Glutamatergic neuron (in vitro differentiated cells): ENCODE results near the gene PSTPIP2. TPM values are rescaled to one million over a fixed set of nuclear protein-coding genes. Genes with fewer than 3 reads are reported as not detected.
"Not testable (repeated sequence)": the region's sequence is repeated elsewhere in the genome, so short reads cannot be mapped to it uniquely, and the experiment has no call there.

Experiments used
- DNase-seq: peaks from one replicate; pipeline ENCODE4 v3.0.0; 2022
- H3K27ac Mint-ChIP-seq: one replicate; pipeline ENCODE4 v1.8.0; 2020; ENCODE audit warnings: mild to moderate bottlenecking, mixed read lengths, inconsistent platforms; ENCODE audit not compliant: unreplicated experiment
- H3K27me3 Mint-ChIP-seq: one replicate; pipeline ENCODE4 v1.8.0; 2020; ENCODE audit warnings: mild to moderate bottlenecking, moderate library complexity, mixed read lengths, inconsistent platforms; ENCODE audit not compliant: unreplicated experiment
- H3K36me3 Mint-ChIP-seq: one replicate; pipeline ENCODE4 v1.8.0; 2020; ENCODE audit warnings: mild to moderate bottlenecking, mixed read lengths, inconsistent platforms; ENCODE audit not compliant: unreplicated experiment
- H3K4me1 Mint-ChIP-seq: one replicate; pipeline ENCODE4 v1.8.0; 2020; ENCODE audit warnings: mild to moderate bottlenecking, low read depth, mixed read lengths, inconsistent platforms; ENCODE audit not compliant: unreplicated experiment
- H3K4me3 Mint-ChIP-seq: one replicate; pipeline ENCODE4 v1.8.0; 2020; ENCODE audit warnings: mild to moderate bottlenecking, mixed read lengths, inconsistent platforms; ENCODE audit not compliant: unreplicated experiment
- H3K9me3 Mint-ChIP-seq: one replicate; pipeline ENCODE4 v1.8.0; 2020; ENCODE audit warnings: mild to moderate bottlenecking, moderate library complexity, mixed read lengths, inconsistent platforms; ENCODE audit not compliant: unreplicated experiment
- CTCF ChIP-seq: fragments of 200-600 bp; sonication (generic); IDR thresholded peaks from one replicate; pipeline ENCODE4 v1.5.0; 2021; ENCODE audit not compliant: partially characterized antibody, unreplicated experiment
- total RNA-seq: library from RNA; stranded (reverse); fragmentation: NEBNext Ultra II Directional; extraction: Animal tissue kit (Norgen Biotek cat#: 25700); gene quantifications from one replicate; pipeline ENCODE4 v1.2.1, GENCODE V29; 2021; ENCODE audit not compliant: unreplicated experiment

Gene PSTPIP2
- total RNA-seq, 1 donor from 2014 or later: 0.20 TPM

- H3K27me3 Mint-ChIP-seq: no peaks in the 10 kb centered on the region
- no peak for DNase-seq
- no peaks in the 10 kb centered on the region for H3K4me1 Mint-ChIP-seq
- no peaks in the 10 kb centered on the region for H3K9me3 Mint-ChIP-seq
- no peak overlapping the region for H3K4me3 Mint-ChIP-seq
- no peaks in the 10 kb centered on the region for H3K36me3 Mint-ChIP-seq
- no peak overlapping the region for H3K27ac Mint-ChIP-seq
- TF ChIP-seq CTCF: no peak
Observed at GRCh38 chr18:45997700-45998151, 74.3 kb downstream of the PSTPIP2 start.

GRCh38 chr18:45995461-45995860 is 76.6 kb downstream of the PSTPIP2 start:
- TF ChIP-seq CTCF: no peak
- no peaks in the 10 kb centered on the region for H3K36me3 Mint-ChIP-seq
- H3K9me3 Mint-ChIP-seq: no peaks in the 10 kb centered on the region
- no peaks in the 10 kb centered on the region for H3K4me1 Mint-ChIP-seq
- H3K27me3 Mint-ChIP-seq: no peaks in the 10 kb centered on the region
- H3K4me3 Mint-ChIP-seq: no peak overlapping the region
- no peak overlapping the region for H3K27ac Mint-ChIP-seq
- DNase-seq: no peak

GRCh38 chr18:45993438-45993837 is 78.6 kb downstream of the PSTPIP2 start:
- H3K27me3 Mint-ChIP-seq: peaks cover 2% of the 10 kb centered on the region
- H3K4me1 Mint-ChIP-seq: no peaks in the 10 kb centered on the region
- no peak for TF ChIP-seq CTCF
- no peaks in the 10 kb centered on the region for H3K9me3 Mint-ChIP-seq
- no peak overlapping the region for H3K27ac Mint-ChIP-seq
- no peak overlapping the region for H3K4me3 Mint-ChIP-seq
- peaks cover 4% of the 10 kb centered on the region for H3K36me3 Mint-ChIP-seq
- no peak for DNase-seq

GRCh38 chr18:45992527-45992926 is 79.5 kb downstream of the PSTPIP2 start:
- H3K36me3 Mint-ChIP-seq: not testable (repeated sequence)

GRCh38 chr18:45991788-45992187 is 80.3 kb downstream of the PSTPIP2 start:
- Mint-ChIP-seq H3K27me3 (peaks cover 4% of the 10 kb centered on the region), H3K4me1 (no peaks in the 10 kb centered on the region), H3K36me3 (peaks cover 4% of the 10 kb centered on the region), H3K27ac (no peak overlapping the region), H3K4me3 (no peak overlapping the region), H3K9me3 (no peaks in the 10 kb centered on the region)
- TF ChIP-seq CTCF: no peak
- no peak for DNase-seq

More at GRCh38 chr18:45992527-45992926, 79.5 kb downstream of the PSTPIP2 start:
- not testable (repeated sequence) for DNase-seq, H3K4me1 Mint-ChIP-seq, H3K27ac Mint-ChIP-seq, H3K4me3 Mint-ChIP-seq, H3K27me3 Mint-ChIP-seq, H3K9me3 Mint-ChIP-seq
